Suprapubic skin (tissue), 3 donors: ENCODE data around the gene MAML2.

Experiments
- CTCF ChIP-seq, 2 donors: fragments of 200-600 bp in 1 of 2; fragments of 450-650 bp in 1 of 2; sonication (generic) in 1 of 2; IDR thresholded peaks; one replicate each; pipeline ENCODE4 v1.5.1; 2016 to 2019; ENCODE audit warnings: antibody characterized with exemption in 2 of 2, mild to moderate bottlenecking in 1 of 2, moderate library complexity in 1 of 2
- POLR2A ChIP-seq, 2 donors: fragments of 450-650 bp; IDR thresholded peaks; one replicate each; pipeline ENCODE4 v1.6.1; 2017; ENCODE audit warnings: antibody characterized with exemption in 2 of 2, mild to moderate bottlenecking in 2 of 2, moderate library complexity in 2 of 2

- no peak for TF ChIP-seq CTCF (IDR thresholded peaks at IDR 0.05)
- TF ChIP-seq POLR2A (IDR thresholded peaks at IDR 0.05): no peak
Observed at GRCh38 chr11:96191752-96192151, 151.2 kb downstream of the MAML2 start.
